NT2/D1 (cell line): ENCODE results near the gene TRIM33.

Source experiments
- SUZ12 ChIP-seq: IDR thresholded peaks from 2 replicates; pipeline ENCODE4 v1.6.1; 2011; ENCODE audit not compliant: insufficient read length, insufficient read depth; ENCODE audit errors: extremely low read depth
- ZNF274 ChIP-seq: IDR thresholded peaks from 2 replicates; pipeline ENCODE4 v1.6.1; 2011; ENCODE audit warnings: mild to moderate bottlenecking, low read depth, low read length

DNA sequence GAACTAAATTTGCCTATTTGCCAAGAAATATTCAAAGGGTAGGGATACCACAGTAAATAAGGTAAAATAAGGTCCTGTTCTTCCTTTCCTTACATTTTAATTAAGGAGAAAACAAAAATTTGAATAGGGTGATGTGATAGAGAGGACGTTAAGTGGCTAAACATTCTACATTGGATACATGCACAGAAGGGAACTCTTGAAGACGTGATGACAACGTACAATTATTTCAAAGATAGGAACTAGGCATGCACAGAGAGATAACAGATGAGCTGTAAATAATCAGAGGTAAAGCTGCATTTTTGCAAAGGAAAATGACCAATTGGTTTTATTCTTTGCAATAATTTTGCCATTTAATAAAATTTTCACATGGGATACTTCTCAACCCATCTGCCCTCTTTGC lies 69.7 kb downstream of the TRIM33 start:
- no peak for TF ChIP-seq ZNF274
- TF ChIP-seq SUZ12: no peak
